ENCODE results near the gene GALNT18. TPM values are rescaled to one million over a fixed set of nuclear protein-coding genes. Genes with fewer than 3 reads are reported as not detected.

Gene GALNT18
- polyA plus RNA-seq, 4 donors = 22.2 to 35.0 (median 29.4) TPM

- no peak for DNase-seq (ENCODE audit: low read depth in 4 of 4, low spot score in 2 of 4)
Observed at GRCh38 chr11:11626128-11626527, 4.3 kb upstream of the GALNT18 start.

DNA sequence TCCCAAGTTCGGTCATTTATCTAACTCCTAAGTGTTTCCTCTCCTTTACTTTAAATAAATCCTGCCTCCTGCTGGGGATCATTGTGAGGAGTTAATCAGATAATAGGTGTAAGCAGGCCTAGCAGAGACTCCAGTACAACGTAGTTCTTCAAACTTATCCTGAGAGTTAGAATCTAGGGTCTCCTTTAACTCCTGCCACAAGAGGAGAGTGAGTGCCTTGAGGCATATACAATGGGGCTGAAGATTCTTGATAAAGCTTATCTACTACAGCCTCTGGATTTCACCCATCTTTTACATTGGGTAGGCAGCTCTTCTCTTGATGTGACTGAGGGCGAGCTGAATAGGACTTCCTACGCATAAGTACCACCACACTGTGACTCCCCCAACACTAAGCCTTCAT is 3.1 kb upstream of the GALNT18 start:
- no peak for DNase-seq (ENCODE audit: low read depth in 4 of 4, low spot score in 2 of 4)

GRCh38 chr11:11624204-11624603 is 2.4 kb upstream of the GALNT18 start:
- DNase-seq (ENCODE audit: low read depth in 4 of 4, low spot score in 2 of 4) = no peak

DNA sequence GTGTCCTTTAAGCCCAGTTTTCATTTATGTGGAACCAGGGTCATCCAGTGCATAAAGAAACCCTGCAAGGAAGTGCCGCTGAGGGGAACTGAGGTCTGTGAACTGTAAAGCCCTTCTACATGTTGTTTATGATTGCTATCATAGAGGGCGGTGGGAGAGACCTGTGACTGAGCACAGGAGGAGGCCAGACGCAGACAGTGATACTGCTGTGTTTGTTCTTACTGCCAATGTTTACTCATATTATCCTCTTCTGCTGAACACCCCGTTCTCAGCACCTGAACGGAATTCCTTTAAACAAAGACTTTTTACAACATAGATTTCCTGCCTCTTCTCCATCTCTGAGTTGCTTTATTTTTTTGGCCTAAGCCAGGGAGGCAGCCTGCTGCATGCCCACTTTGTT is 967 bp upstream of the GALNT18 start:
- DNase-seq (ENCODE audit: low read depth in 4 of 4, low spot score in 2 of 4) = no peak

DNA sequence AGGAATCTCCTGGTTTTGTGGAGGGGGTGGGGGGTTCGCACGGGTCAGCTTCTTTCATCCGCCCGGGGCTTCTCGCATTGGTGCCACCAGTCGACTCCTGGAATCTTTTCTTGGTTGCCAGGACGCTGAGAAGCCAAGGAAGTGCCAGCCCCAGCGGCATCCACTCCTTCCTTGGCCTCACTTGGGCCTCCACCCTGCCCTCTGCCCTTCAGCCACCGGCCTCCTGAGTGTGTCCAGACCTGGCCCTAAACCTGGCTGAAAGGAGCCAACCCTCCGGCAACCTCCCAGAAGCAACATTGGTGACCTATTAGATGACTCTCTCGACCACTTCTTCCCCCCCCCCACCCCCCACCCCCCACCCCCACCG is 518 bp upstream of the GALNT18 start:
- DNase-seq (ENCODE audit: low read depth in 4 of 4, low spot score in 2 of 4) = no peak

- no peak for DNase-seq (ENCODE audit: low read depth in 4 of 4, low spot score in 2 of 4)
Observed at GRCh38 chr11:11620921-11621572, 758 bp downstream of the GALNT18 start.

DNA sequence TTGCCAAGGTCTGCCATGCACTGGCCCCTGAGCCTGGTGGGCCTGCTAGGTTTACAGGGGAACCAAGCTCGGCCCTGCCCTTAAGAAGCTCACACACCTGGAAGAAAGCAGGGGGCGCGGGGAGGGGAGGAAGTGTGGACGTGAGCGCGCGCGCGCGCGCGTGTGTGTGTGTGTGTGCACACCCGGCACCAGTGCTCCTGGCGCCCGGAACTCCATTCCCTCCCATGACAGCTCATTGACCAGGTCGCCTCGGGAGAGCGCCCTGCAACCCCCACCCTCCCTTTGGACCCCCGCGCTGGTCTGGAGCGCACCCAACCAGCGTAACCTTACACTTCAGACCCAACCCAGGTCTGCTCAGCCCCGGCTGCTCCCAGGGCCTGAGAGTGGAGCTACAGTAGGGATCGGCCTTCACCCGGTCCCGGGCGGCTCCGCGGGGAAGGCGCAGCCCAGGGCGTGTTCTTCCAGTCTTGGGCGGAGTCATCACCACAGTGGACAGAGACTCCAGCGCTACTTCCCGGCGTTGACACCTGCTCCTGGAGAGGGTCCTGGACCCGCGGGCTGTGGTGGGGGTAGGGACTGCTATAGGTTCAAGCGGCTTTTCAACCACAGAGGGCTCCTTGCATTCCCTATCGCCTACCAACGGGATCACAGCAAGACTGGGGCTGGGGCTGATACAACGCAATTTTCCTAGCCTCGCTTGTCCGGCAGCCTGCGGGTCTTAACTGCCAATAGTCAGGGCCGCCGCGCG is 1.5 kb downstream of the GALNT18 start:
- no peak for DNase-seq (ENCODE audit: low read depth in 4 of 4, low spot score in 2 of 4)

GRCh38 chr11:11618973-11619435 is 2.8 kb downstream of the GALNT18 start:
- DNase-seq (ENCODE audit: low read depth in 4 of 4, low spot score in 2 of 4) = no peak

DNA sequence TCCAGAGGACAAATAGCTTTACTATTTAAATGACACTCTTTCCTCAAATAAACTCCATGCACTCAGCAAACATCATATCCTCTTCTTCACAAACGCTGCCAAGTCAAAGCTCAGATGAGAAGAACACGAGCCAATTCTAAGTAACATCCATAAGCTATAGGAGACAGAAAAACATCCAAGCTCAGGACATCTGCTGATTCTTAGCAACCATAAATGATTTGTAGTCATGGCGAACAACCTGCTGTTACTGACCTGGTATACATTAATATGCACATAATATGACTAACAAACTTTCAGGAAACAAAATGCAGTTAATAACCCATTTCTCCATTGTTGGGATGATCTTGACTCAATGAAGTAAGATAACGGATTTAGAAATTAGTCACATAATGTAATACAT is 6.7 kb downstream of the GALNT18 start:
- no peak for DNase-seq (ENCODE audit: low read depth in 4 of 4, low spot score in 2 of 4)

GRCh38 chr11:11612439-11612838 is 9.4 kb downstream of the GALNT18 start:
- DNase-seq (ENCODE audit: low read depth in 4 of 4, low spot score in 2 of 4) = no peak

DNA sequence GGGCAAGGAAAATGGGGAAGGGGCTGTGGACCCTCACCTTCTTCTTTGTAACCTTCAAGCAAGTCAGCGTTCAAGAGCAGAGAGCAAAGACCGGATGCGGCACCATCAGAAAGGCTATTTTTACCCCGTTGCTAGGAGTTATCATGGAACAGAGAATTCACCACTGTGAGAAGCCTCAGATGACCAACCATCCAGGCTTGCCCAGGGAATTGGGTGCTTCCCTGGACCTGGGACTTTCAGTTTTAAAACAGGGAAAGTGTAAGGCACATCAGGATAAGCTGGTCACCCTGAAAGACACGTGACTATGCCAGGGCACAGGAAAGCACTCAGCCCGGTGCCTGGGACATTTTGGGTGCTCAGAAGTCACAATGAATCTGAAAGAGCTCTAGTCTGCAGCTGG is 10.4 kb downstream of the GALNT18 start:
- no peak for DNase-seq (ENCODE audit: low read depth in 4 of 4, low spot score in 2 of 4)

- no peak for DNase-seq (ENCODE audit: low read depth in 4 of 4, low spot score in 2 of 4)
Observed at GRCh38 chr11:11608783-11609232, 13.0 kb downstream of the GALNT18 start.

DNA sequence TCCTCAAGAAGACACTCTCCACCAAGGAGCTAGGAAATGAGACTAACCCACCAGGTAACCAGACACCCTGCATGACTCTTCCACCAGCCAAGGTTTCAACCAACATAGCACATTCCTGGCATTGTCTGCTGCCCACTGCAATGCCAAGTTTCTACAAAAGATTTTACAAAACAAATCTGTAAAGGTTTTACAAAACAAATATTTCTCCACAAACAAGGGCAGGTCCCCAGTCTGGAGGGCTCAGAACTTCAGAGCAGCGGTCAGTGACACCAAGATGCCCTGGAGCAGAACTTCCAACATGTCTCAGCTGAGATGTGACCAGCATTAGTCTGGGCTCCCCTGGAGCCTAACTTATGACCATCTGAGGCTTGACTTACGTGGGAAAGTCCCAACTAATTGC is 14.0 kb downstream of the GALNT18 start:
- no peak for DNase-seq (ENCODE audit: low read depth in 4 of 4, low spot score in 2 of 4)

- no peak for DNase-seq (ENCODE audit: low read depth in 4 of 4, low spot score in 2 of 4)
Observed at GRCh38 chr11:11605821-11606450, 15.9 kb downstream of the GALNT18 start.

GRCh38 chr11:11605181-11605580 is 16.6 kb downstream of the GALNT18 start:
- no peak for DNase-seq (ENCODE audit: low read depth in 4 of 4, low spot score in 2 of 4)

GRCh38 chr11:11604370-11604990 is 17.3 kb downstream of the GALNT18 start:
- no peak for DNase-seq (ENCODE audit: low read depth in 4 of 4, low spot score in 2 of 4)

- no peak for DNase-seq (ENCODE audit: low read depth in 4 of 4, low spot score in 2 of 4)
Observed at GRCh38 chr11:11602011-11602410, 19.8 kb downstream of the GALNT18 start.

DNA sequence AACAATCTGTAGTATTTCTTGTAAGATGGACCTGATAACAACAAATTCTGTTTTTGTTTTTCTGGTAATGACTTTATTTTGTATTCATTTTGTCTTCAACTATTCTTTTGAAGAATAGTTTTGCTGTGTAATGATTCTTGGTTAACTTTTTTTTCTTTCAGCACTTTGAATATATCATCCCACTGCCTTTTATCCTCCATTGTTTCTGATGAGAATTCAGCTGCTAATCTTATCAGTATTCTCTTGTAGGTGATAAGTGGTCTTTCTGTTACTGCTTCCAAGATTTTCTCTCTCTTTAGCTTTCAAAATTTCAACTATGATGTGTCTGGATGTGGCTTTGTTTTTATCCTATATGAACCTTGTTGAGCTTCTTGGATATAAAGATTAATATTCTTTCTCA is 21.5 kb downstream of the GALNT18 start:
- no peak for DNase-seq (ENCODE audit: low read depth in 4 of 4, low spot score in 2 of 4)

DNA sequence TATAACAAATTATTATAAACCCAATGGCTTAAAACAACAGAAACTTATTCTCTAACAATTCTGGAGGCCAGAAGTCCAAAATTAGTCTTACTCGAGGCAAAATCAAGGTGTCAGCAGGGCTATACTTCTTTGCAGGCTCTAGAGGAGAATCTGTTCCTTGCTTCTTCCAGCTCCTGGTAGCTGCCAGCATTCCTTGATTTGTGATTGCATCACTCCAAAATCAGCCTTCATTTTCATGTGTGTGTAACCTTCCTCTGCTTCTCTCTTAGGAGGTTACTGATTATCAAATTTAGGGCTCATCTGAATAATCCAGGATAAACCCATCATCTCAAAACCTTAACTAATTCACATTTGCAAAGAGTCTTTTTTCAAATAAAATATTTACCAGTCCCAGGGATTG is 23.6 kb downstream of the GALNT18 start:
- no peak for DNase-seq (ENCODE audit: low read depth in 4 of 4, low spot score in 2 of 4)

GRCh38 chr11:11594162-11594561 is 27.6 kb downstream of the GALNT18 start:
- no peak for DNase-seq (ENCODE audit: low read depth in 4 of 4, low spot score in 2 of 4)

DNA sequence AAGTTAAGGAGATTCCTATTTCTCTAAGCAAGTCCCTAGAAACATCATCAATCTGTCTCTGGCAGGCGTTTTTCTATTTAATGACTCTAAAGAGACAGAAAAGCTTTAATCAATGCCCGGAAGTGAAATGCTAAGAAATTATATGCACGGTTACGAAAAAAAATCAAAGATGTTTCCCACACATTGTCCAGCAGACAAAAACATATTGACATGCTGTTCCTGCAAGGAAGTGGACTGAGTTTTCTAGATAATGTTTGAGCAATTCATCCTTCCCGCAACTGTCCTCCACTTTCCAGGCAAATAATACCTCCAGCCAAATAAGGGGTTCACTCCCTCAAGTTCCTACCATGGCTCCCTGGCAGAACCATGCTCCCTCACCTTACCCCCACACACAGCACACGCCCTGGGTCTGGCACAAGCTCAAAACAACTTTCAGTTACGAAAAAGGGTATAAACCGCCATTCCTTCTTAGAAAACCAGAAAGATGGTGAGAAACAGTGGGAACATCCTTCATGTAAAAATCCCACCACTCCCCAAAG is 29.6 kb downstream of the GALNT18 start:
- no peak for DNase-seq (ENCODE audit: low read depth in 4 of 4, low spot score in 2 of 4)

All from left renal cortex interstitium (tissue), 4 donors.